GM18907 (cell line): ENCODE measurements around the gene ATN1.
A peak's percentile ranks its signal among the peaks of the same experiment; 100 is the strongest.

Experiments
- ATAC-seq: cut with Tn5 transposase; IDR thresholded peaks from one replicate; pipeline ENCODE4 v1.9.1; 2021; ENCODE audit warnings: mild to moderate bottlenecking, moderate library complexity; ENCODE audit not compliant: unreplicated experiment

ATN1 gene

DNA sequence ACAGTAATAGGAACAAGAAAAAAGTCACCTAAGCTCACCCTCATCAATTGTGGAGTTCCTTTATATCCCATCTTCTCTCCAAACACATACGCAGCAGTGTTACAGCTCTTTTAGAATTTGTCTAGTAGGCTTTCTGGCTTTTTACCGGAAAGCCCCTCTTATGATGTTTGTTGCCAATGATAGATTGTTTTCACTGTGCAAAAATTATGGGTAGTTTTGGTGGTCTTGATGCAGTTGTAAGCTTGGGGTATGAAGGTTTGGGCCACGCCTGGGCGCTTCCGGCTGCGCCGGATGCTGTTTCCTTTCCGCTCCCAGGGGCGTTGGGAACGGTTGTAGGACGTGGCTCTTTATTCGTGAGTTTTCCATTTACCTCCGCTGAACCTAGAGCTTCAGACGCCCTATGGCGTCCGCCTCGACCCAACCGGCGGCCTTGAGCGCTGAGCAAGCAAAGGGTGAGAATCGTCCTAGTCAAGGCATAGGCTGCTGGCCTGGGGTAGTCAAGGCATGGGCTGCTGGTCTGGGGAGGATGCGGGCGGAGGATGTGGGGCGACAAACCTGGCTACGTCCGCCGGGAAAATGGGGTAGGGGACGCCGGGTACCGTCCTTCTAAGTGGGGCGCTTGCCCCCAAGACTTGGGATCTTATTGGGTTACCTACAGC, 16.1 kb downstream of the ATN1 start, which contains the start of the genes C12orf57 and RNU7-1:
TSS of gene C12orf57 (plus strand) at position 301 of the 659 bp plus-strand sequence. CDS start at position 401, 100 bp downstream.
TSS of gene RNU7-1 (plus strand) at position 95 of the 659 bp plus-strand sequence.
- ATAC-seq = peak; percentile 39

DNA sequence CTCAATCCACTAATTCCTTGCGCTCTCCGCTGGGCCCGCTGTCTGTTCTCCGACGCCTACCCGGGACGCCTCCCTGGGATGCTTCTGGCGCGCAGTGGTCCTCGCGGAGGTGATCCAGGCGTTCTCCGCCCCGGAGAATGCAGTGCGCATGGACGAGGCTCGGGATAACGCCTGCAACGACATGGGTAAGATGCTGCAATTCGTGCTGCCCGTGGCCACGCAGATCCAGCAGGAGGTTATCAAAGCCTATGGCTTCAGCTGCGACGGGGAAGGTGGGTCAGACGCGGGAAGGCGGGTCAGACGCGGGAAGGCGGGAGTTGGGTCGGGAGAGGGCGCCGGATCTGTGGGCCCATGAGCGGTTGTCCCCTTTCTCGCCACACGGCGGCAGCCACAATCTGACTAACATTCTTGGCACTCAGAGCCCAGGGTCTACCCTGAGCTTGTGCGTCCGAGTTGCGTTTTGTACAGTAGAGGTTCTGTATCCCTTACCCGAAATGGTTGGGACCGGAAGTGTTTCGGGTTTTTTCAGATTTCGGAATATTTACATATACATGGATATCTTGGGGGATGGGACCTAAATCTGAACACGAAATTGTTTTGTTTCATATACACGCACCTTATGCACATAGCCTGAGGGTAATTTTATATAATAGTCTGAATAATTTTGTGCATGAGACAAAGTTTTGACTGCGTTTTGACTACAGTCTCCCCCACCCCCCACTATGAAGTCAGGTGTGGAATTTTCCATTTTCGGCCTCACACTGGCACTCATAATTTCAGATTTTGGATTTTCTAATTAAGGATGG, 16.8 kb downstream of the ATN1 start:
- ATAC-seq = peak; percentile 46

GRCh38 chr12:6945613-6946012, 17.9 kb downstream of the ATN1 start:
- ATAC-seq = no peak

DNA sequence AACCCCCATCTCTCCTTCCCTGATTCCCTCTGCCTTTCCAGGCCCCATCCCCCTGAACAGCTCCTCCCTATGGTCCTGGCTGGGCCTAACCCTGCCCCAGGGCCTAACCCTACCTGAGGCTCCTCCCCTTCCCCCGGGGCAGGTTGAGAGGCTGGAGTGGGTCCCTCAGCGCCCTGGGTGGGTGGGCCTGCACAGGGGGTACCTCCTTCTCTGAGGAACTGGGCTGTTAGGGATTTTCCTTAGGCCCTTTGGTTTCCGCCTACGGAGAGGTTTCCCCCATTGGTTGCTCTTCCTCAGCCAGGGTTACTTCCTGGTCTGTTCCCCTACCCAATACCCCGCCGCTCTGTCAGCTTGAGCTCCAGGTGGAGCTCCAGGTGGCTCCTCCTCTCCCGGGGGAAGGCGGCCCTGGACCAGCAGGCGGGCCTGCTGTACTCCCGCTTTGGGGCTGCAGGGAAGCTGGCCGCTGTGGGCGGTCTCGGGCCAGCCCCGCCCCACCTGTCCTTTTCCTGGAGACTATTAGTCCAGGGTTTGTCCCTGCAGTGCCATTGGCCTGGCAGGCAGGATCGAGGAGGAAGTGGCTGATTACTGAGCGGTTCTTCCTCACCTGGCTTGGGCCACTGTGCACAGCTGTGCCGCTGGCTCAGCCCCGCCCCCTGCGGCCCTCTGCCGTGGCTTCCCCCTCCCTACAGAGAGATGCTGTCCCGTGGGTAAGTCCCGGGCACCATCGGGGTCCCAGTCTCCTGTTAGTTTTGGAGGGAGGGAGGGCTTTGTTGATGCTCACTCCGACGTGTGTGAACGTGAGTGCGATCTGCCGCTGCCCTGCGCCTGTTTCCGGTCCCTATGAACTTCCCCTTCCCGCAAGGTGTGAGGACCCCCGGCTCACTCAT, 18.5 kb downstream of the ATN1 start:
- peak; percentile 16 for ATAC-seq

- no peak for ATAC-seq
Observed at GRCh38 chr12:6946920-6947374, 19.2 kb downstream of the ATN1 start.

DNA sequence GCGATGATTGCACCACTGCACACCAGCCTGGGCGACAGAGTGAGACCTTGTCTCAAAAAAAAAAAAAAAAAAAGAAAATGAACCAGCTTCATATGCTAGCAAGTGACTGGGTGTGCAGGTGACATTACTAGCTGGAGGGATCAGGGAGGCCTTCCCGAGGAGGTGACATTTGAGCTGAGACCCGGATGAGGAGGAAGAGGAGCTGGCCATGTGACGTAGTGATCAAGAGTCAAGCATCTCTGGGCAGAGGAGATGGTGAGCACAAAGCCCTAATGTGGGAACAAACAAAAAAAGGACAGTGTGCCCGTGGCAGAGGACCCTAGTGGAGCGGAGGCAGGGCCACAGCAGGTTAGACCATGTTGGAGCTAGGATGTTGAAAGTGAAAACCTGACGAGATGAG, 19.9 kb downstream of the ATN1 start:
- ATAC-seq = no peak

DNA sequence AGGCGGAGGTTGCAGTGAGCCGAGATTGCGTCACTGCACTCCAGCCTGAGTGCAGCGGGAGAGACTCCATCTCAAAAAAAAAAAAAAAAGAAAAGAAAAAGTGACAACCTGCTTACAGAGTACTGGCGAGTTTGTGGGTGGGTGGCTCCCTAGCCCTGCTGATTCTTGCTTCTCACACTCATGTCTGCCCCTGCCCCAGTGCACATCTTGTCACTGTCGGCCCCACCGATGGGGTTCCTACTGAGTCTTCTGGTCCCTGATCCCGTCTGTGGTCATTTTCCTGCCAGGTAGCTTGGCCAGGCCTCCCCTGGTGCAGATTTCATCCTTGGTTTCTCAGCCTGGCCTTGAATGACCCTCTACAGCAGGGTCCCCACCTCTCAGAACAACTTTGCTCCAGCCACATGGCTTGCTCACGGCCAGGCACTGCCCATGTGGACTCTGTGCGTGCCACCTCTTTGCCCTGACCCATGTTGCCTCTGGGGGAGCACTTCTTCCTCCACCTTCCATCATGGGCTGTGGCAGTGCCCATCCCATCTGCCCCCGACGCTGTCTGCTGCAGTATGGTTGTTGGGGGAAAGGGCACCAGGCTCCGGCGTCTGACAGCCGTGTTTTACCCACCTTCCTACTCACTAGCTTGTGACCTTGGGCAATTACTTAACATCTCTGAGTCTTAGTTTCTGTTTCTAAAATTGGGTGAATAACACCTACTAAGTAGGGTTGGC, 21.3 kb downstream of the ATN1 start:
- ATAC-seq = no peak

- no peak for ATAC-seq
Observed at GRCh38 chr12:6950401-6950801, 22.6 kb downstream of the ATN1 start.

- ATAC-seq = no peak
Observed at GRCh38 chr12:6950811-6951540, 23.2 kb downstream of the ATN1 start, which contains the start of gene PTPN6. Gene PTPN6 (plus strand): TSS chr12:6951356. CDS start chr12:6951513, 157 bp downstream.

- ATAC-seq = no peak
Observed at GRCh38 chr12:6951551-6952120, 23.9 kb downstream of the ATN1 start.

DNA sequence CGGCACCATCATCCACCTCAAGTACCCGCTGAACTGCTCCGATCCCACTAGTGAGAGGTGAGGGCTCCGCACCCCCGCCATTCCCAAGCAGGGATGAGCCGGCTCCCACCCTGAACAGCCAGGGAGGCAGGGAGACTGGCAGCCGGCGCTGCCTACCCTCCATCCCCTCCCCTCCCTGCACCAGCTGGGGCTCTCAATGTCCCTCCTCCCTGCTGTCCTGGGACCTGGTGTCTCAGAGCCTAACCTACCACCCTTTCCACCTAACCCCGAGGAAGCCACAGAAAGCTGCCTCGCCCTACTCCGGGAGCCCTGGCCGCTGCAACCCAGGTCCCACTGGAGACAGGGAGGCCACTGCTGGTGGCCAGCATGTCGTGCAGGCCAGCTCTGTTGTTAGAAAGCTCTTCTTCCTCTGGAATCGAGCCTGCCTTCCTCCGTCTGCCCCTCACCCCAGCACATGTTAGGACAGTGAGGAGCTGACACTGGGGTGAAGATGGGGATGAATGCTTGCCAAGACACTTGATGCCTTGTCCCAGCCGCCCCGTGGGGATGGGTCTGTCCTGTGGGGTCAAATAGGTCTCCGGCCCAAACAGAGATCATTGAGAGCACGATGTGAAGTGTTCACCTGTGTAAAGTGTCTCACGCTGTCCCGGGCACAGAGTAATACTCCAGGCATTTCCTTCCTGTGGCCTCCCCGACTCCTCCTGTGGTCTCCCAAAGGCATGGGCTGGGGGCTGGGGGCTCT, 24.5 kb downstream of the ATN1 start:
- ATAC-seq = no peak

DNA sequence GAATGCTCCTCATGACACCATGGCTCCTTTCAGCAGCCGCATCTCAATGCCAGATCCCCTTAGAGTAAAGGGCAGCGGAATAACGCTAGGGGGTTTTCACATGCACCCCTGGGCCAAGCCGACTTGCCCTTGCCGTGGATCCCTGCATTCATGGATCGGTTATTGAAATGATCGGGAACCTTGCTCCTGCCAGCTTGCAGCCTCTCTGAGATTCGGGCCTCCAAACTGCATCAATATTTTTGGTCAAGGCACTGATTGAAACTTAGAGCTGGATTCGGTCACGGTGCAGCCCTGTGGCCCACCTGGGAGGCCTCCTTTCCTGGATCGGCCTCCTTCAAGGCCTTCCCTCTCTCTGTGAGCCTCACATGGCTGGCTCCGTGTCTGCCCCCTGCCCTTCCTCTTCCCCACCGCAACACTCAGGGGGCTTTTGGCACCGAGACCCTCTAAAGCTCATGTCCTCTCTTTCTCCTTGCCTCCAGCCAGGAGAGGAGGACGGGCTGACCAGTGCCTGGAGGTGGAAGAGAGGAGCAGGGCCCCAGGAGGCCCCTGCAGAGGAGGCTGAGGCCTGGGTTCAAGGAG, 25.2 kb downstream of the ATN1 start:
- no peak for ATAC-seq

- peak; percentile 50 for ATAC-seq
Observed at GRCh38 chr12:6953442-6954315, 25.9 kb downstream of the ATN1 start.

DNA sequence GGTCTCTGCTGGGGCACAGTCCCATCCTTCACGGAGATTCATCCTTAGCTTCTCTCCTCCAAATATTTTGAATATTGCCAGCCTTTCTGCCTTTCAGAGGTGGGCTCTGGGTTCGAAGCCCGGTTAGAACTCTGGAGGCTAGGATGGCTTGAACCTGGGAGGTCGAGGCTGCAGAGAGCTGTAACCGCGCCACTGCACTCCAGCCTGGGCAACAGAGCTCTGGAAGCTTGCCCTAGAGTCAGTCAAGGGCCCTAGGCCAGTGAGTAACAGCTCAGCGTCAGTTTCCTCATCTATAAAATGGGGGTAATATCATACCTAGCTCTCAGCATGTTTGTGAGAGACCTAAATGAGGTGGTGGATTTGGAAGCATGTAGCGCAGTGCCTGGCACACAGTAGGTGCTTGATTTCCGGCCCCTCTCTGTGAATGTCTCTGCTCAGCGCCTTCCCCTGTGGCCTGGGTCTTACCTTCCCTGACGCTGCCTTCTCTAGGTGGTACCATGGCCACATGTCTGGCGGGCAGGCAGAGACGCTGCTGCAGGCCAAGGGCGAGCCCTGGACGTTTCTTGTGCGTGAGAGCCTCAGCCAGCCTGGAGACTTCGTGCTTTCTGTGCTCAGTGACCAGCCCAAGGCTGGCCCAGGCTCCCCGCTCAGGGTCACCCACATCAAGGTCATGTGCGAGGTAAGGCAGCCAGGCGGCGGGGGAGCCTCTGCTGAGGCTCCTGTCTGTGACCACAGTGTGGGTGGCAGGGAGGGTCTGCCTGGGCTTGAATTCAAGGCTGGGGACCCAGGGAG, 26.8 kb downstream of the ATN1 start:
- no peak for ATAC-seq

DNA sequence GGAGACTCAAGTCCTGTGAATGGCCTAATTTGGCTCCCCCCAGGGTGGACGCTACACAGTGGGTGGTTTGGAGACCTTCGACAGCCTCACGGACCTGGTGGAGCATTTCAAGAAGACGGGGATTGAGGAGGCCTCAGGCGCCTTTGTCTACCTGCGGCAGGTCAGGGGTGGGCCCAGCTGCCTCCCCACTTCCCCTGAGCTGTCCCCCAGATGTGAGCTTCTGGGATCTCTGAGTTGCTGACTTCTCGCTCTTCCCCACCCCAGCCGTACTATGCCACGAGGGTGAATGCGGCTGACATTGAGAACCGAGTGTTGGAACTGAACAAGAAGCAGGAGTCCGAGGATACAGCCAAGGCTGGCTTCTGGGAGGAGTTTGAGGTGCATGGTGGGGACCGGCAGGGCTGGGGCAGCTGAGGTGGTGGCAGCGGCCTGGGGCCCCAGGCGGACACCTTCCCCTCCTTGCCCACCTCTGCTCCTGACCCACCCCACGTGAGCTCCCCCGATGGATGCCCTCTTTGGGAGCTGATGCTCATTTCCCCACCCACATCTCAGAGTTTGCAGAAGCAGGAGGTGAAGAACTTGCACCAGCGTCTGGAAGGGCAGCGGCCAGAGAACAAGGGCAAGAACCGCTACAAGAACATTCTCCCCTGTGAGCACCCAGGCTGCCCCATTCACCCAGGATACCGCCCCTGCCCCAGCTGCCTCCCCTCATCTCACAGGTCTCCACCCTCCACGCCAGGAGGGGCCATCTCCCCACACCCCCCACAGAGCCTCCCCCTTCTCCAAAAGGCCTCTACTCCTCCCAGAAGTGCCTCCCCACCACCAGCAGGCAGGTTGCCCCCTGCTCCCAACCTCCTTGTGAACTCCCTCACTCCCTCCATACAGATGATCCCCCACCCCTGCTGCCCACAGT, 27.6 kb downstream of the ATN1 start:
- no peak for ATAC-seq
